SU-DHL-6 (cell line): ENCODE results near the gene SLCO3A1.

Experiments
- H2AFZ ChIP-seq: fragments of 200-600 bp; sonication (generic); 2 replicates; pipeline ENCODE4 v1.6.1; 2014; ENCODE audit warnings: low read depth, mild to moderate bottlenecking, moderate library complexity, mixed read lengths, antibody characterized with exemption, low read length; ENCODE audit not compliant: severe bottlenecking
- H3F3A ChIP-seq: fragments of 200-600 bp; shearing (Covaris generic); 2 replicates; pipeline ENCODE4 v1.6.0; 2016; ENCODE audit warnings: antibody characterized with exemption, mild to moderate bottlenecking; ENCODE audit not compliant: insufficient read depth
- H3K27ac ChIP-seq: fragments of 200-600 bp; sonication (generic); 2 replicates; pipeline ENCODE4 v1.5.1; 2016; ENCODE audit warnings: low read depth, mild to moderate bottlenecking, low read length, moderate library complexity, mixed read lengths
- H3K27me3 ChIP-seq: fragments of 200-600 bp; sonication (generic), shearing (Covaris generic); 2 replicates; pipeline ENCODE4 v1.6.0; 2014; ENCODE audit warnings: mild to moderate bottlenecking, low read length
- H3K36me3 ChIP-seq: fragments of 200-600 bp; sonication (generic); 2 replicates; pipeline ENCODE4 v1.6.1; 2014; ENCODE audit warnings: mild to moderate bottlenecking, low read length, mixed read lengths
- H3K4me2 ChIP-seq: fragments of 300-600, 200-600 bp; shearing (Covaris generic), sonication (generic); 2 replicates; pipeline ENCODE4 v1.6.0; 2014; ENCODE audit warnings: low read length, low read depth, mild to moderate bottlenecking; ENCODE audit not compliant: poor library complexity, severe bottlenecking
- H3K4me3 ChIP-seq: fragments of 200-600 bp; sonication (generic); 2 replicates; pipeline ENCODE4 v1.5.1; 2014; ENCODE audit warnings: antibody characterized with exemption, low read length, mild to moderate bottlenecking, mixed read lengths; ENCODE audit not compliant: insufficient read depth, poor library complexity, severe bottlenecking
- H3K79me2 ChIP-seq: fragments of 200-600 bp; sonication (generic); 2 replicates; pipeline ENCODE4 v1.6.1; 2014; ENCODE audit warnings: mild to moderate bottlenecking, low read length, moderate library complexity; ENCODE audit not compliant: insufficient read depth
- H3K9ac ChIP-seq: fragments of 200-600 bp; sonication (generic); 2 replicates; pipeline ENCODE4 v1.7.0; 2014; ENCODE audit warnings: mild to moderate bottlenecking, low read length
- H3K9me2 ChIP-seq: fragments of 200-600 bp; sonication (generic); replicated peaks from 2 replicates; pipeline ENCODE4 v1.6.1; 2014; ENCODE audit warnings: low read length; ENCODE audit not compliant: insufficient read depth
- H3K9me3 ChIP-seq: fragments of 200-600 bp; sonication (generic); 2 replicates; pipeline ENCODE4 v1.6.1; 2014; ENCODE audit warnings: low read length, mixed read lengths; ENCODE audit not compliant: insufficient read depth
- H4K20me1 ChIP-seq: fragments of 200-600 bp; sonication (generic); 2 replicates; pipeline ENCODE4 v1.6.1; 2014; ENCODE audit warnings: low read depth, mild to moderate bottlenecking, antibody characterized with exemption, low read length, moderate library complexity, mixed read lengths
- CTCF ChIP-seq: fragments of 200-600 bp; sonication (generic); IDR thresholded peaks from one replicate; pipeline ENCODE4 v1.5.1; 2017; ENCODE audit warnings: antibody characterized with exemption, mild to moderate bottlenecking, low read length, moderate library complexity; ENCODE audit not compliant: insufficient read depth, poor library complexity, severe bottlenecking
- EZH2phosphoT487 ChIP-seq: fragments of 200-600 bp; sonication (generic), shearing (Covaris generic); conservative IDR thresholded peaks from 2 replicates; pipeline ENCODE4 v1.6.1; 2018; ENCODE audit warnings: mild to moderate bottlenecking, antibody characterized with exemption, low read length, moderate library complexity, mixed read lengths

SLCO3A1 gene

GRCh38 chr15:92017882-92018534 is 164.5 kb downstream of the SLCO3A1 start:
- TF ChIP-seq EZH2phosphoT487 (no peak), CTCF (no peak)
- H3K27me3 ChIP-seq, result no peaks in the 10 kb centered on the region
- no peaks in the 10 kb centered on the region for H3K9me3 ChIP-seq
- H3K79me2 ChIP-seq, result no peaks in the 10 kb centered on the region
- H3K9ac ChIP-seq, result no peak overlapping the region
- H4K20me1 ChIP-seq, result no peaks in the 10 kb centered on the region; the same call in 1 of the 2 replicates
- no peaks in the 10 kb centered on the region for H3K9me2 ChIP-seq
- H3K36me3 ChIP-seq, result no peaks in the 10 kb centered on the region
- H2AFZ ChIP-seq, result no peak overlapping the region
- H3K27ac ChIP-seq, result no peak overlapping the region
- H3K4me3 ChIP-seq, result no peak overlapping the region
- H3F3A ChIP-seq, result no peaks in the 10 kb centered on the region
- no peak overlapping the region for H3K4me2 ChIP-seq

GRCh38 chr15:92018535-92019239 is 165.2 kb downstream of the SLCO3A1 start:
- H2AFZ ChIP-seq, result no peak overlapping the region
- no peaks in the 10 kb centered on the region for H3K27me3 ChIP-seq
- no peak for TF ChIP-seq EZH2phosphoT487
- no peak for TF ChIP-seq CTCF
- H3K36me3 ChIP-seq, result no peaks in the 10 kb centered on the region
- no peak overlapping the region for H3K27ac ChIP-seq
- no peaks in the 10 kb centered on the region for H3K9me3 ChIP-seq
- H3K9ac ChIP-seq, result no peak overlapping the region
- no peaks in the 10 kb centered on the region for H3F3A ChIP-seq
- H3K9me2 ChIP-seq, result no peaks in the 10 kb centered on the region
- H3K4me3 ChIP-seq, result no peak overlapping the region
- no peak overlapping the region for H3K4me2 ChIP-seq
- H3K79me2 ChIP-seq, result no peaks in the 10 kb centered on the region
- no peaks in the 10 kb centered on the region; the same call in 1 of the 2 replicates for H4K20me1 ChIP-seq

- no peaks in the 10 kb centered on the region for H3K79me2 ChIP-seq
- H3K4me2 ChIP-seq, result no peak overlapping the region
- H3K9me3 ChIP-seq, result no peaks in the 10 kb centered on the region
- no peak overlapping the region for H2AFZ ChIP-seq
- TF ChIP-seq CTCF, result no peak
- TF ChIP-seq EZH2phosphoT487, result no peak
- no peaks in the 10 kb centered on the region for H3K36me3 ChIP-seq
- no peak overlapping the region for H3K27ac ChIP-seq
- no peak overlapping the region for H3K4me3 ChIP-seq
- H3K9ac ChIP-seq, result no peak overlapping the region
- H3F3A ChIP-seq, result no peaks in the 10 kb centered on the region
- H4K20me1 ChIP-seq, result no peaks in the 10 kb centered on the region; the same call in 1 of the 2 replicates
- H3K27me3 ChIP-seq, result no peaks in the 10 kb centered on the region
- H3K9me2 ChIP-seq, result no peaks in the 10 kb centered on the region
Measured at GRCh38 chr15:92019706-92020105, 166.2 kb downstream of the SLCO3A1 start.
